Stimulated activated CD8-positive, alpha-beta memory T cell treated with anti-CD3 and anti-CD28 coated beads, Interleukin-12 subunit alpha, Interleukin-12 subunit beta, amount 100 ng/mL, for 24 hours (primary cell): ENCODE measurements around the gene BNIP5.
A peak's percentile ranks its signal among the peaks of the same experiment; 100 is the strongest.

ENCODE experiments used
- DNase-seq: peaks from one replicate; pipeline ENCODE4 v3.0.0-alpha.2; 2020; ENCODE audit errors: extremely low read depth

BNIP5 gene

GRCh38 chr6:36323062-36323461, 13.6 kb downstream of the BNIP5 start:
- no peak for DNase-seq

- DNase-seq = no peak
Observed at GRCh38 chr6:36322591-36322990, 14.1 kb downstream of the BNIP5 start.

- no peak for DNase-seq
Observed at GRCh38 chr6:36320475-36320874, 16.2 kb downstream of the BNIP5 start.

- no peak for DNase-seq
Observed at GRCh38 chr6:36319821-36320220, 16.9 kb downstream of the BNIP5 start.

GRCh38 chr6:36319436-36319762, 17.3 kb downstream of the BNIP5 start:
- no peak for DNase-seq

GRCh38 chr6:36318690-36319435, 17.8 kb downstream of the BNIP5 start:
- no peak for DNase-seq

- no peak for DNase-seq
Observed at GRCh38 chr6:36317623-36318022, 19.1 kb downstream of the BNIP5 start.

- DNase-seq = no peak
Observed at GRCh38 chr6:36315921-36316320, 20.8 kb downstream of the BNIP5 start.

- DNase-seq = no peak
Observed at GRCh38 chr6:36314221-36315014, 22.3 kb downstream of the BNIP5 start.

- no peak for DNase-seq
Observed at GRCh38 chr6:36313649-36313936, 23.1 kb downstream of the BNIP5 start.

GRCh38 chr6:36312854-36313648, 23.6 kb downstream of the BNIP5 start:
- DNase-seq = no peak

GRCh38 chr6:36309900-36310299, 26.8 kb downstream of the BNIP5 start:
- no peak for DNase-seq

- no peak for DNase-seq
Observed at GRCh38 chr6:36309203-36309602, 27.5 kb downstream of the BNIP5 start.

GRCh38 chr6:36308514-36308913, 28.2 kb downstream of the BNIP5 start:
- DNase-seq = no peak

GRCh38 chr6:36306375-36306774, 30.3 kb downstream of the BNIP5 start:
- DNase-seq = no peak

GRCh38 chr6:36305885-36306284, 30.8 kb downstream of the BNIP5 start:
- no peak for DNase-seq

- DNase-seq = peak; percentile 80
Observed at GRCh38 chr6:36302227-36302976, 34.3 kb downstream of the BNIP5 start.

- DNase-seq = no peak
Observed at GRCh38 chr6:36301781-36302180, 34.9 kb downstream of the BNIP5 start.

GRCh38 chr6:36301085-36301658, 35.5 kb downstream of the BNIP5 start:
- DNase-seq = no peak

- no peak for DNase-seq
Observed at GRCh38 chr6:36298027-36298426, 38.7 kb downstream of the BNIP5 start.

- no peak for DNase-seq
Observed at GRCh38 chr6:36297511-36297910, 39.2 kb downstream of the BNIP5 start.

- no peak for DNase-seq
Observed at GRCh38 chr6:36297051-36297450, 39.6 kb downstream of the BNIP5 start.
